NCI-H748 treated with DMSO at 0.1 percent for 48 hours (cell line): ENCODE results near the gene CDC25C.
"Not testable (repeated sequence)": the region's sequence is repeated elsewhere in the genome, so short reads cannot be mapped to it uniquely, and the experiment has no call there.

Experiments used
- DNase-seq: peaks from one replicate; lab custom pipeline; 2025; lab: John Stamatoyannopoulos, UW

The CDC25C gene

GRCh38 chr5:138344887-138345622, 13.5 kb upstream of the CDC25C start:
- DNase-seq: no peak

GRCh38 chr5:138340008-138340407, 8.4 kb upstream of the CDC25C start:
- no peak for DNase-seq

- DNase-seq: no peak
Observed at GRCh38 chr5:138339464-138339863, 7.9 kb upstream of the CDC25C start.

GRCh38 chr5:138339091-138339456, 7.5 kb upstream of the CDC25C start:
- no peak for DNase-seq

- DNase-seq: no peak
Observed at GRCh38 chr5:138338411-138339090, 6.9 kb upstream of the CDC25C start.

GRCh38 chr5:138337685-138338410, 6.2 kb upstream of the CDC25C start, which contains the start of gene FAM53C:
Gene FAM53C (plus strand): TSS chr5:138338266. CDS start chr5:138341336, 3,070 bp downstream.
- DNase-seq: peak; percentile 89

GRCh38 chr5:138336952-138337684, 5.5 kb upstream of the CDC25C start:
- no peak for DNase-seq

GRCh38 chr5:138334867-138335447, 3.4 kb upstream of the CDC25C start:
- no peak for DNase-seq

- DNase-seq: no peak
Observed at GRCh38 chr5:138330813-138331448, 673 bp downstream of the CDC25C start.

GRCh38 chr5:138318211-138318610, 13.4 kb downstream of the CDC25C start:
- DNase-seq: not testable (repeated sequence)

- DNase-seq: no peak
Observed at GRCh38 chr5:138316355-138316754, 15.2 kb downstream of the CDC25C start.

- no peak for DNase-seq
Observed at GRCh38 chr5:138315751-138316278, 15.8 kb downstream of the CDC25C start.

- no peak for DNase-seq
Observed at GRCh38 chr5:138305797-138306196, 25.8 kb downstream of the CDC25C start.

GRCh38 chr5:138303372-138303771, 28.2 kb downstream of the CDC25C start:
- no peak for DNase-seq

- DNase-seq: no peak
Observed at GRCh38 chr5:138289296-138289695, 42.3 kb downstream of the CDC25C start.

GRCh38 chr5:138287246-138287645, 44.4 kb downstream of the CDC25C start:
- DNase-seq: no peak

GRCh38 chr5:138282920-138283742, 48.5 kb downstream of the CDC25C start:
- peak; percentile 12 for DNase-seq

GRCh38 chr5:138280915-138281314, 50.7 kb downstream of the CDC25C start:
- no peak for DNase-seq

GRCh38 chr5:138276402-138277054, 55.1 kb downstream of the CDC25C start:
- DNase-seq: peak; percentile 90

GRCh38 chr5:138275895-138276294, 55.7 kb downstream of the CDC25C start:
- no peak for DNase-seq
